Fibroblast of villous mesenchyme (primary cell): Measurements from ENCODE around the gene GAST. TPM values are rescaled to one million over a fixed set of nuclear protein-coding genes. Genes with fewer than 3 reads are reported as not detected.

Source experiments
- DNase-seq: peaks from one replicate; pipeline ENCODE4 v3.0.0-alpha.2; 2010; ENCODE audit warnings: low read depth
- H3K4me3 ChIP-seq: 2 replicates; pipeline ENCODE4 v1.5.1; 2011; ENCODE audit warnings: low read depth, mild to moderate bottlenecking, low read length
- total RNA-seq: library from RNA; depleted of rRNA; stranded (reverse); fragments of >200 nt; gene quantifications from 2 replicates; pipeline ENCODE4 v1.2.3, GENCODE V29; 2012
- TF ChIP-seq, protein P1 (sequence below): IDR thresholded peaks from 2 replicates; pipeline ENCODE4 v1.5.1; 2012; ENCODE audit warnings: low read depth, mild to moderate bottlenecking, low read length; ENCODE audit not compliant: insufficient read depth

Gene GAST
- total RNA-seq, 1 donor, result not detected

DNA sequence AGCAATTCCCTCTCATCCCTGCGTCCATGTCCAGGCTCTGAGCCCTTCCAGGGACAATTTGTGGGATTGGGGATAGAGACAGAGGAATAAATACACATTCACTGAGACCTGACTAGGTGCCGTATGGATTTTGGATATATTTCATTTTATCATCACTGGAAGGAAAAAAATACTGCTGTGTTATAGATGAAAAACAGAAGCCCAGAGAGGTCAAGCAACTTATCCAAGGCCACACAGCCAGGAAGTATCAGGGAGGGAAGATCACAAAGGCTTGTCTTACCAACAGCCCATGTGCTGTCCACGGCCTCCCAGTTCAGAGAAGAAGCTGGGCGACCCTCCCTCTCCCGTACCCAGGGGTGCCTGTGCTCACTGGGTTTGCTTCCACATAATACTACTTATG lies 28.4 kb downstream of the GAST start:
- TF ChIP-seq, protein P1, sequence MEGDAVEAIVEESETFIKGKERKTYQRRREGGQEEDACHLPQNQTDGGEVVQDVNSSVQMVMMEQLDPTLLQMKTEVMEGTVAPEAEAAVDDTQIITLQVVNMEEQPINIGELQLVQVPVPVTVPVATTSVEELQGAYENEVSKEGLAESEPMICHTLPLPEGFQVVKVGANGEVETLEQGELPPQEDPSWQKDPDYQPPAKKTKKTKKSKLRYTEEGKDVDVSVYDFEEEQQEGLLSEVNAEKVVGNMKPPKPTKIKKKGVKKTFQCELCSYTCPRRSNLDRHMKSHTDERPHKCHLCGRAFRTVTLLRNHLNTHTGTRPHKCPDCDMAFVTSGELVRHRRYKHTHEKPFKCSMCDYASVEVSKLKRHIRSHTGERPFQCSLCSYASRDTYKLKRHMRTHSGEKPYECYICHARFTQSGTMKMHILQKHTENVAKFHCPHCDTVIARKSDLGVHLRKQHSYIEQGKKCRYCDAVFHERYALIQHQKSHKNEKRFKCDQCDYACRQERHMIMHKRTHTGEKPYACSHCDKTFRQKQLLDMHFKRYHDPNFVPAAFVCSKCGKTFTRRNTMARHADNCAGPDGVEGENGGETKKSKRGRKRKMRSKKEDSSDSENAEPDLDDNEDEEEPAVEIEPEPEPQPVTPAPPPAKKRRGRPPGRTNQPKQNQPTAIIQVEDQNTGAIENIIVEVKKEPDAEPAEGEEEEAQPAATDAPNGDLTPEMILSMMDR, result no peak
- no peak for DNase-seq
- H3K4me3 ChIP-seq, result no peak overlapping the region

DNA sequence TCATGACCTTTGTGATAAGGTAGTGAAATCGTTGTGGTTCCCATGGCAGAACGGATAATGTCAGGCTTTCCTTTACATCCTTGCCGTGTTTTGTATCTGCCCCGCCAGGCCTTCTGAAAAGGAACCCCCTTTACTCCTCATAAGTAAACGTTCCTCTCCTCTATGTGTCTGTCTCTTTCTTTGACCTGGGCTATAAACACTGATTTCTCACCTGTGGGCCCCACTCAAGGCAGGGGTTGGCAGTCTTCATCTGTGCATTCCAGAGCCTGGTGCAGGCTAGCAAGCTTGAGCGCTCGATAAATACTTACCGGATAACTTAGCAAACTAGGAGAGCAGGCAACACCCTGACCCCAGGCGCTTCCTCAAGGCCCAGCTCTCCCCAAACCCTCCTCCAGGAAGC lies 29.6 kb downstream of the GAST start:
- H3K4me3 ChIP-seq, result no peak overlapping the region
- TF ChIP-seq, protein P1, result no peak
- no peak for DNase-seq

DNA sequence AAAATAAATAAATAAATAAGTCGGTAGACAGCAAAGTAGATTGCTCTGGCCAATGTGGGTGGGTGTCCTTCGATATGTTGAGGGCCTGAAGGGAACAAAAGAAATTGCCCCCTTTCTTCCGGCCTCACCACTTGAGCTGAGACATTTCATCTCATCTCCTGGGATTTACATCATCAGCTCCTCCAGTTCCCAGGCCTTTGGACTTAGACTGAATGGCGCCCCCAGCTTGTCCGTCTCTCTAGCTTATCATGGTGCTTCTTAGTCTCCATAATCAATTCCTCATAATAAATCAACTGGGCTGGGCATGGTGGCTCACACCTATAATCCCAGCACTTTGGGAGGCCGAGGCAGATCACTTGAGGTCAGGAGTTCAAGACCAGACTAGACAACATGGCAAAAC lies 36.1 kb downstream of the GAST start:
- H3K4me3 ChIP-seq, result no peak overlapping the region
- no peak for DNase-seq
- TF ChIP-seq, protein P1, result no peak

DNA sequence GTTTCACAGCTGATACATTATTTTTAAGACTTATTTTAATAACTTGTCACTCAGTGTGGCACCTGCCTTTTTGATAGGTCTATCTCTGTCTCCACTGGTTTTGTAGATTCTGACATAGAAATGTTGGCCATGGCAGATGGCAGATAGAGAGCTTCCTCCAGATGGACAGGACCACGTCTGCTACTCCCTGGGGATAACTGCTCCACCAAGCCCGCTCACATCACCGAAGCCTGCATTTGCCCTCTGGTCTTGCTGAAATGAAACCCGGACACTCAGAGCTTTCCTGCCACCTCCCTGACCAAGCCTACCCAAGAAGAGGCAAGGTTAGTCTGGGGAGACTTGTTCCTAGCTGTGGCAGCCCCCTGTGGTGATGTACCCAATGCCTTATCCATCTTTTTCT lies 38.7 kb downstream of the GAST start:
- TF ChIP-seq, protein P1, result no peak
- no peak overlapping the region for H3K4me3 ChIP-seq
- DNase-seq, result no peak

DNA sequence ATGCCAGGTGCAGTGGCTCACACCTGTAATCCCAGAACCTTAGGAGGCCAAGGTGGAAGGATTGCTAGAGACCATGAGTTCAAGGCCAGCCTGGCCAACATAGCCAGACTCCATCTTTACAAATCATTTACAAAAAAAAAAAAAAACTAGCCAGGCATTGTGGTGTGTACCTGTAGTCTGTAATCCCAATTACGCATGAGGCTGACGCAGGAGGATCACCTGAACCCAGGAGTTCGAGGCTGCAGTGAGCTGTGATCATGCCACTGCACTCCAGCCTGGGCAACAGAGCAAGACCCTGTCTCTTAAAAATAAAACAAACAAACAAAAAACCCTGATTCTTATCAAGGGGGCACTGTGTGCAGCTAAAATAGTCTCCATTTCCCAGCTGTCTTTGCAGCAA lies 39.2 kb downstream of the GAST start:
- TF ChIP-seq, protein P1, result no peak
- no peak overlapping the region for H3K4me3 ChIP-seq
- no peak for DNase-seq

DNA sequence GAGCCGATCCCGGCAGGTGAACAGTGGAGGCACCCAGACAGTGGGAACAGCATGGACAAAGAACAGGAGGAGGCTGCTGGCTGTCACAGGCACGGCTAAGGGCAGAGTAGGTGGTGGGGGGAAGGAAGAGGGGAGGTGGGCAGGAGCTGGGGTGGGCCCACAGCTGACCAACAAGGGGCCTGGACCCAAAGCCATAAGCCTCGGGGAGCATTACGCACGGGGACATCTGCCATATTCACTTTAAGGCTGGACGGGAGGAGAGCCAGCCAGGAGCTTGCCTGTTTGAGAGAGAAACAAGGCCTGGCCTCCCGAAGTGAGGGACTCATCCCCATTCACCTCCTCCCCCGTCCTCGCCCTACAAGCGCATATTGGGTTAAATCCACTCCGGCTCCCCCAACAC lies 41.9 kb downstream of the GAST start:
- no peak overlapping the region for H3K4me3 ChIP-seq
- TF ChIP-seq, protein P1, result no peak
- no peak for DNase-seq

DNA sequence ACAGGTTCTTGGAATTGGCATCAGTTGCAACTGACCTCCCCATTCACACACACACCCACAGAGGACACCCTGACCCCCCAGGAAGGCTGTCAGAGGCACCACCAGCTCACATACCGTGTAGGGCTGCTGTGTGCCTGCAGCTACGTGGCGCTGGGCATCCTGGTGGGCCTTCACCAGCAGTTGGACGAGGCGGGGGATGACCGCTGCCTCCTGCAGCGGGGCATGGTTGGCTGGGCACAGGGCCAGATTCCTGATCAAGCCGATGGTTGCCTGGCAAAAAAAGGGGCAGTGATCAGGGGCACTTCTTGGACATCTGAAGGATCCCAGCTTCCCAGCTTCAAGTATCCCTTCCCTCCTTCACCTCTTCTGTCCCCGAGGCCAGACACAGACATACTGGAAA lies 46.5 kb downstream of the GAST start:
- TF ChIP-seq, protein P1, result no peak
- no peak for DNase-seq
- no peak overlapping the region for H3K4me3 ChIP-seq
